Measurements from ENCODE around the gene LGALS1. TPM values are rescaled to one million over a fixed set of nuclear protein-coding genes. Genes with fewer than 3 reads are reported as not detected.
A peak's percentile ranks its signal among the peaks of the same experiment; 100 is the strongest.

Gene LGALS1
- total RNA-seq, 1 experiment from 2014 or later: 1,080 TPM

- Histone ChIP-seq H3K27ac (ENCODE audit: low read depth, low read length) (no peak overlapping the region; the same call in 1 of the 2 replicates), H3K36me3 (ENCODE audit: control insufficient read depth in 1 of 2, insufficient read depth in 2 of 2, low read length in 2 of 2) (peaks cover 0 to 6% of the 10 kb centered on the region in 2 experiments; a peak in 1 of 4 replicates), H3K79me2 (ENCODE audit: insufficient read depth, low read length) (no peaks in the 10 kb centered on the region), H2AFZ (ENCODE audit: low read depth, low read length, poor library complexity, severe bottlenecking) (no peak overlapping the region), H3K4me2 (ENCODE audit: low read length) (peak overlapping the region; percentile 57; the same call in 1 of the 2 replicates), H3K9me2 (ENCODE audit: insufficient read depth) (no peaks in the 10 kb centered on the region), H3K9ac (ENCODE audit: low read length) (no peak overlapping the region), H3K9me3 (ENCODE audit: control insufficient read depth in 1 of 2, insufficient read depth in 1 of 2, low read depth in 1 of 2, low read length in 2 of 2) (no peaks in the 10 kb centered on the region), H4K20me1 (ENCODE audit: insufficient read depth) (no peaks in the 10 kb centered on the region), H3K4me1 (ENCODE audit: control insufficient read depth in 1 of 2, insufficient read depth in 2 of 2, low read length in 2 of 2) (peaks cover 9 to 24% of the 10 kb centered on the region in 2 experiments; a peak in 3 of 4 replicates), H3K27me3 (ENCODE audit: insufficient read depth, low read length) (no peaks in the 10 kb centered on the region), H3K4me3 (replicated peaks in 1 of 2; ENCODE audit: low read depth in 1 of 2, low read length in 2 of 2) (peak overlapping the region in 1 of 2 experiments; percentile 6; a peak in 1 of 4 replicates)
- DNase-seq (ENCODE audit: low read depth, low spot score): no peak
- ATAC-seq: no peak
- ChIA-PET POLR2A (no interaction called here), CTCF (no interaction called here), RAD21 (ENCODE audit: low non-redundant PET in 1 of 2, low total read pairs in 2 of 2, uncharacterized antibody in 2 of 2, unreplicated experiment in 2 of 2) (no interaction called here)
- intact Hi-C loops (cut with micrococcal nuclease): loop anchor here (5.0 kb wide), 1 partner anchor 45 kb away; no protein-coding TSS in a partner anchor
- TF ChIP-seq SRF (IDR thresholded peaks at IDR 0.05; ENCODE audit: low read depth) (no peak), ZNF274 (IDR thresholded peaks at IDR 0.05; ENCODE audit: low read depth, low read length) (no peak)
- TF ChIP-seq, protein P1, sequence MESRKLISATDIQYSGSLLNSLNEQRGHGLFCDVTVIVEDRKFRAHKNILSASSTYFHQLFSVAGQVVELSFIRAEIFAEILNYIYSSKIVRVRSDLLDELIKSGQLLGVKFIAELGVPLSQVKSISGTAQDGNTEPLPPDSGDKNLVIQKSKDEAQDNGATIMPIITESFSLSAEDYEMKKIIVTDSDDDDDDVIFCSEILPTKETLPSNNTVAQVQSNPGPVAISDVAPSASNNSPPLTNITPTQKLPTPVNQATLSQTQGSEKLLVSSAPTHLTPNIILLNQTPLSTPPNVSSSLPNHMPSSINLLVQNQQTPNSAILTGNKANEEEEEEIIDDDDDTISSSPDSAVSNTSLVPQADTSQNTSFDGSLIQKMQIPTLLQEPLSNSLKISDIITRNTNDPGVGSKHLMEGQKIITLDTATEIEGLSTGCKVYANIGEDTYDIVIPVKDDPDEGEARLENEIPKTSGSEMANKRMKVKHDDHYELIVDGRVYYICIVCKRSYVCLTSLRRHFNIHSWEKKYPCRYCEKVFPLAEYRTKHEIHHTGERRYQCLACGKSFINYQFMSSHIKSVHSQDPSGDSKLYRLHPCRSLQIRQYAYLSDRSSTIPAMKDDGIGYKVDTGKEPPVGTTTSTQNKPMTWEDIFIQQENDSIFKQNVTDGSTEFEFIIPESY (IDR thresholded peaks at IDR 0.05; ENCODE audit: extremely low read depth, insufficient replicate concordance, low read length): no peak
- BruUV-seq (replicated peaks): no TSS peak
Observed at GRCh38 chr22:37697538-37697835, 22.1 kb downstream of the LGALS1 start.

GRCh38 chr22:37701141-37701786 lies 25.8 kb downstream of the LGALS1 start:
- Histone ChIP-seq H3K27ac (ENCODE audit: low read depth, low read length) (no peak overlapping the region), H3K4me2 (ENCODE audit: low read length) (no peak overlapping the region), H2AFZ (ENCODE audit: low read depth, low read length, poor library complexity, severe bottlenecking) (no peak overlapping the region), H3K9me2 (ENCODE audit: insufficient read depth) (no peaks in the 10 kb centered on the region), H3K36me3 (ENCODE audit: control insufficient read depth in 1 of 2, insufficient read depth in 2 of 2, low read length in 2 of 2) (no peaks in the 10 kb centered on the region), H3K27me3 (ENCODE audit: insufficient read depth, low read length) (no peaks in the 10 kb centered on the region), H3K79me2 (ENCODE audit: insufficient read depth, low read length) (no peaks in the 10 kb centered on the region), H3K9ac (ENCODE audit: low read length) (no peak overlapping the region), H3K4me1 (ENCODE audit: control insufficient read depth in 1 of 2, insufficient read depth in 2 of 2, low read length in 2 of 2) (peaks cover 6 to 14% of the 10 kb centered on the region in 2 experiments; a peak in 3 of 4 replicates), H3K9me3 (ENCODE audit: control insufficient read depth in 1 of 2, insufficient read depth in 1 of 2, low read depth in 1 of 2, low read length in 2 of 2) (no peaks in the 10 kb centered on the region), H3K4me3 (replicated peaks in 1 of 2; ENCODE audit: low read depth in 1 of 2, low read length in 2 of 2) (no peak overlapping the region), H4K20me1 (ENCODE audit: insufficient read depth) (no peaks in the 10 kb centered on the region)
- ChIA-PET CTCF (no interaction called here), RAD21 (ENCODE audit: low non-redundant PET in 1 of 2, low total read pairs in 2 of 2, uncharacterized antibody in 2 of 2, unreplicated experiment in 2 of 2) (no interaction called here), POLR2A (no interaction called here)
- no peak for ATAC-seq
- no TSS peak for BruUV-seq (replicated peaks)
- no peak for DNase-seq (ENCODE audit: low read depth, low spot score)
- intact Hi-C loops (cut with micrococcal nuclease): no loop called here
- TF ChIP-seq SRF (IDR thresholded peaks at IDR 0.05; ENCODE audit: low read depth) (no peak), TCF7L2 (IDR thresholded peaks at IDR 0.05; ENCODE audit: borderline replicate concordance, extremely low read depth, insufficient read depth, insufficient read length) (no peak), SP1 (IDR thresholded peaks at IDR 0.05; ENCODE audit: low read depth) (no peak), MAX (IDR thresholded peaks at IDR 0.05) (no peak), CEBPB (IDR thresholded peaks at IDR 0.05; ENCODE audit: low read depth) (no peak)
- TF ChIP-seq, protein P1 (IDR thresholded peaks at IDR 0.05; ENCODE audit: extremely low read depth, insufficient replicate concordance, low read length): no peak
- TF ChIP-seq, protein P2, sequence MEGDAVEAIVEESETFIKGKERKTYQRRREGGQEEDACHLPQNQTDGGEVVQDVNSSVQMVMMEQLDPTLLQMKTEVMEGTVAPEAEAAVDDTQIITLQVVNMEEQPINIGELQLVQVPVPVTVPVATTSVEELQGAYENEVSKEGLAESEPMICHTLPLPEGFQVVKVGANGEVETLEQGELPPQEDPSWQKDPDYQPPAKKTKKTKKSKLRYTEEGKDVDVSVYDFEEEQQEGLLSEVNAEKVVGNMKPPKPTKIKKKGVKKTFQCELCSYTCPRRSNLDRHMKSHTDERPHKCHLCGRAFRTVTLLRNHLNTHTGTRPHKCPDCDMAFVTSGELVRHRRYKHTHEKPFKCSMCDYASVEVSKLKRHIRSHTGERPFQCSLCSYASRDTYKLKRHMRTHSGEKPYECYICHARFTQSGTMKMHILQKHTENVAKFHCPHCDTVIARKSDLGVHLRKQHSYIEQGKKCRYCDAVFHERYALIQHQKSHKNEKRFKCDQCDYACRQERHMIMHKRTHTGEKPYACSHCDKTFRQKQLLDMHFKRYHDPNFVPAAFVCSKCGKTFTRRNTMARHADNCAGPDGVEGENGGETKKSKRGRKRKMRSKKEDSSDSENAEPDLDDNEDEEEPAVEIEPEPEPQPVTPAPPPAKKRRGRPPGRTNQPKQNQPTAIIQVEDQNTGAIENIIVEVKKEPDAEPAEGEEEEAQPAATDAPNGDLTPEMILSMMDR (IDR thresholded peaks at IDR 0.05 in 2 of 3, conservative IDR thresholded peaks at IDR 0.05 in 1 of 3; ENCODE audit: borderline replicate concordance in 1 of 3, insufficient read depth in 1 of 3, low read depth in 2 of 3, low read length in 2 of 3): no peak

Measured in HCT116 (cell line).